Stimulated activated CD4-positive, alpha-beta T cell treated with anti-CD3 and anti-CD28 coated beads, Interleukin-12 subunit alpha, Interleukin-12 subunit beta, amount 100 ng/mL, for 4 hours (primary cell): ENCODE data around the gene ATP5F1D.
"Not testable (repeated sequence)": the region's sequence is repeated elsewhere in the genome, so short reads cannot be mapped to it uniquely, and the experiment has no call there.

Experiments used
- DNase-seq: peaks from one replicate; pipeline ENCODE4 v3.0.0-alpha.2; 2020

Gene ATP5F1D

DNA sequence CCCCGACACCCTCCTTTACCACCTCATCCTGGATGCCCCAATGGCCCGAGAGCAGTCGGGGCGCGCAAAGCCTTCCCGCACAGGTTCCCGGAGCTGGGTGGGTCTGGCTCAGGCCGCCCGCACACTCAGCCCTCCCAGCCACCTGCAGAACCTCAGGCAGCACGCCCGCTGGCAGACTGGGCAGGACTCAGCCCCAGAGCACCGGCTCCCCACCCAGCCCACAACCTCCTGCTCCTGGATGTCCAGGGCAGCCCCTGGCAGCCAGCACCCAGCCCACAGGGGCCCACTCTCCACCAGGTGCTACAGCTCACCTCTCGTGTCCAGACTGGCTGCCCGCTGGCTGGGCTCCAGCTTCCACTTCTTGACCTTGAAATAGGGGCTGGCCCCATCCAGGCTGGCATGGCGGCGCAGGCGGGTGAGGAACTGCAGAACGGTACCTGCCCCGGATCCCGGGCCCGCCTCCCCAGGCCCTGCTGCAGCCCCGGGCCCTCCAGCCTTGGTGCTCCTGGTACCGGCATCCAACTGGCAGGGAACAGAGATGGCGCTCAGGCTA, 8.4 kb upstream of the ATP5F1D start:
- no peak for DNase-seq

GRCh38 chr19:1234051-1234954, 7.2 kb upstream of the ATP5F1D start:
- no peak for DNase-seq

DNA sequence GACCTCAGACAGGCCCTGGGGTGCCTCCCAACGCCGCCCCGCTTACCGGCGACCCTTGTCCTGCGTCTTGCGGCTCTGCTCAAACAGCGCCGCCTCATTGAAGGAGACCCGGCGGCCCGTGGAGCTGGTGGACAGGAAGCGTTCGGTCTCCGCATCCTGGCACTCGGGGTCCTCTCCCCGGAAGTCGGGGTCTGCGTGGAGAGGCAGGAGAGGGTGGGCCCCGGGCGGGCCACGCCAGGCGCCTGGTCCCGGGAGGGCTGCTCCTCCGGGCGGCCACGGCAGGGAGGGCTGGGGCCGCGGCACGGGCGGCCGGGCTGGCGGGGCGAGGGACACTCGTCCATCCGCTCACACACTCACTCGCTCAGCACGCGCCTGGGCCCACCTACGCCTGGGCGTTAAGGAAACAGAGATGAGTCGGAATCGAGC, 6.6 kb upstream of the ATP5F1D start:
- DNase-seq, result no peak

DNA sequence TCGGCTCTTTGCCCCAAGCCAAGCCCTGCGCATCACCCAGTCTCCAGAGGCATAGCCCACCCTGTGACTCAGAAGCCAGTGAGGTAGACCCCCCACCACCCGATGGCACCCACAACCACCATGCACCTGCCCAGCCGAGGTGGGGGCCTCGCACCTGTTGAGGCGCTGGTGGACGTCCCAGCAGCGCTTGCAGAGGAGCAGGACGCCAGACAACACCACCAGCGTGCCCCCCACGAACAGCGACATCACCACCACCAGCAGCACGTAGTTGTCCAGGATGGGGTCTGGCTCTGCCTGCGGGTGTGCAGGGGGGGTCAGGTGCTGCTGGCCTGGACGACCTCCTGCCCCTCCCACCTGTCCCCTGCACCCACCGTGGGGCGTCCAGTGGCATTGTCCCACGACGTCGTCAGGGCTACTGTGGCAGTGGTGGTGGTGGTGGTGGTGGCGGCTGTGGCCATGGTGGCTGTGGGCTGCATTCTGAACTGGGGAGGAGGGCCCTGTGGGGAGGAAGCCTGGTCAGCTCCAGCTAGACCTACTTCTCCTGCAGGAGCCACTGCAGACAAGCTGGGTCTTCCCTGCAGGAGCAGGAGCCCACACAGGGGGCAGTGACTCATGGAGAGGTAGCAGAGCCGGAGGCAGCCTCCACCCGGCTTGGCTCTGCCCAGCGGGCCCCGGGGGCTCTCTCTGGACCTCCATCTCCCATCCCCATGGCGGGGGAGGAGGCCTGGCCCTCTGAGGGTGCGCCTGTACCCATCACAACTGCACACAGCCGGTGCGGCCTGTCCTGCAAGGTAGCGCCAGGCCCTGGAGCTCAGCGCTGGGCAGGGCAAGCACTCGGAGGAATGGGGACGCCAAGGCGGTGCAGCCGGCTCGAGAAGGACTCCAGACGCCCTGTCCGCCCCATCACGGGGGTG, 5.7 kb upstream of the ATP5F1D start:
- DNase-seq, result no peak

DNA sequence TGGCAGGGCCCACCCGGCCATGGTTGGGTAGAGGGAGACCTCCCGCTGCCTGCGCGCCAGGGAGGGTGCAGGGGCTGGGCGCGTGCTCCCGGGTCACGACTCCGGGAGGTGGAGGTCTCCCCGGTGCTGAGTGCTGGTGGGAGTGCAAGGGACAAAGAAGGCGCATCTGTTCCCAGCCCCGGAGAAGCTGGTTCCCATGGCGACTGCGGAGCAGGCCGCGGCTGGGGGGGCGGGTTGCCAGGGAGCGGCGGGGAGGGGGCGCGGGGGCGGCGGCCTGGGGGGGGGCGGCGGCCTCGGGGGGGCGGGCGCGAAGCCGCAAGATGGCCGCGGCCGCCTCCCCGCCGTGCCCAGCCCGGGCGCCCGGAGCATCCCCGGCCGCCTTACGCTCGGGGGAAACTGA, 5.0 kb upstream of the ATP5F1D start:
- DNase-seq, result no peak

DNA sequence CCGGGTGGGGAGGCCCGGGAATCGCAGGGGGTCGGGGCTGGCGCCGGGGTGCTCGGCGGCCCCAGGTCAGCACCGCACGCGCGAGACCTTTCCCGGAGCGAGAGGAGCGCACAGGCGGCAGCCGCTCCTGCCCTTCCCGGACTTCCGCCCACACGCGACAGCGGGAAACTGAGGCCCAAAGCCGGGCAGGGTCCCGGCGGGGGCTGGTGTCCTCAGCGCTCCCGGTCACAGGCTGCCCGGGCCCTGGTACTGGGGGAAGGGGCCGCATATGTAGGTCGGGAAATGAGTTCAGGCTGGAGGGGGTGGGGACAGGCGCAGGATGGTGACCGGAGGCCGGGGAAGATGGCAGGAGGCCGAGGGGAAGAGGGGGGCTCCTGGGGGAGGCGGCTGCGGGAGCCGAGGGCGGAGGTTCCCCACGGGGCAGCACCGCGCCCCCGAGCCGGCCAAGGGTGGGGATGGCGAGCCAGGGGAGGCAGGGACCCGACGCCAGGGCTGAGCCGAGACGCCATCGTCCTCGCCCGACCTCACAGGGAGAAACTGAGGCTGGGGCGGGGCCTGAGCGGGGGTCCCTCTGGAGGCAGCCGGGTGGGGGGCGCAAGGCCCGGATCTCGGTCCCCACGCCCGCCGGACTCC, 4.4 kb upstream of the ATP5F1D start:
- DNase-seq, result no peak

DNA sequence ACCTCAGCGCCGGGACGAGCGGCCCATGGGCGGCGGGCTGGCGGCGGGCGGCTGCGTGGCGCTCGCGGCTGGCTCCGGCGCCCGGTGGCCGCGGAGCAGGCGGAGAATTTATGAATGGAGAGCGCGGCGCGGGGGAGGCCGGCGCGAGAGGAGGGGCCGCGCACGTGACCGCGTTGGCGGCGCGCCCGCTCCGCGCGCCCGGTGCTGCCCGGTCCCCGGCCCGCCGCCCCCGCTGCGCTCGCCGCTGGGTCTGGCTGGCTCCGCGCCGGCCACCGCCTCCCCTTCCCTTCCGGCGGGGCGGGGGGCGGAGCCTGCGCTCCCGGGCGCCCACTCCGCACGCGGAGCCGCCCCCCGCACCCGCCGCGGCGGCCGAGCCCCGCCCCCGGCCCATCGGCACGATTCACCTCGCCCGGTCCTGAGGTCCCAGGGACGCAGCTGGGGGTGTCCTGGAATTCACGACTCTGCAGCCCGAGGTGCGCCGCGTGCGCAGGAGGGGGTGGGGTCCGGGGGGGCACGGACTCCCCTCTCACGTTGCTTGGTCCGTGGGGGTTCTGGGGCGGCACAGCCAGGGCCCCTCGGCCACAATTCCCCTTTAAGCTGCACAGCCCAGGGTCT, 3.7 kb upstream of the ATP5F1D start, which contains the start of gene CBARP:
CBARP (minus strand) TSS at position 252 of the 615 bp plus-strand sequence. CDS start 1,905 bp downstream, outside the sequence.
- peak; percentile 44 for DNase-seq

DNA sequence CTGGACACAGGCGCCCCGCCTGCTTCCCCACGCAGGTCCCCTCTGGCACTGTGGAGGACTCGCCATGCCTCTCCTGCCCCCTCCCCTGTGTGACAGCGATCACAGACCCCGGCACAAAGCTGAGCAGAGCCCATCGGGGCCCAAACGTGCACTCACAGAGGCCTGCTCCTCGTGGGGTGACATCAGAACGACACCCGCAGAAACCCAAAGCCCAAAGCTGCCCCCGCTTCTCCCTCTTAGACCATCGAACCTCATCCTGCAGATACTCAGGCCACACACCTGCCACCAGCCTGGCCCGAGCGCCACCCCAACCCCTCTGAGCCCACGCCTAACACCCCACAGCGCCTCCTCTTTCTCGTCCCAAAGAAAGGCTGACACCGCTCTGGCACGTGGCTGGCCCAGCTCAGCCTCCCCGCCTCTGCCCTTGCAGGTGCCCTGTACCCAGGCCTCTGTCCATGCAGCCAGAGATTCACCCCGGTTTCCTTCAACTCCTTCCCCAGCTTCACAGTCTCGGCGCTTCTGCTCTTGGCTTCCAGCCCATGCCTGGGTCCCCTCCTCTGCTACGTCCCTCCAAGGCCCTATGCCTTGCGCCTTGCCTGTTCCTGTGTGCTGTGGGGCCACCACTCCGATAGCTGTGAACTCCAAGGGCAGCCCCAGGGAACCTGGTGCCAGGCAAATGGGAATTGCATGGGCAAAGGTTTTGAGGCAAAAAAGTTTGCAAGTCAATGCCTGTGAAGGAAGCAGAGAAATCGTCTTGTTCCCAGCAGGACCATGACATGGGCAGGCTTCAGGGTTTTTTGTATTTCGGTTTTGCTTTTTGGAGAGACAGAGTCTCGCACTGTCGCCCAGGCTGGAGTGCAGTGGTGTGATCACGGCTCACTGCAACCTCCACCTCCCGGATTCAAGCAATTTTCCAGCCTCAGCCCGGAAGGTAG, 2.9 kb upstream of the ATP5F1D start:
- DNase-seq, result no peak

DNA sequence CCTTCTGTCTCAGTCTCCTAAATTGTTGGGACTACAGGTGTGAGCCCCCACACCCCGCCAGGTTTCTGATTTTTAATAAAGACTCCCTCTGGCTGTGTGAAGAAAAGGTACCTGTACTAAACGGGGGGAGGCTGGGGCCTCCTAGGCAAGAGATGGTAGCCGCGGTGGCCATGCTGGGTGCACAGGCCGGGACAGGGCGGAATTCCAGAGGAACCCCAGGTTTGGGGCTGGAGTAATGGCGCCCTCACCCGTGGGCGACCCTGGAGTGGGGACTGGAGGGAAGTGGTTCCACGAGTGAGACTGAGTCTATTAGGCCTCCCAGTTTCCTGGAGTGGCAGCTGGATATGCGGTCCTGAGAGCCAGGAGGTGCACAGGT, 2.1 kb upstream of the ATP5F1D start:
- no peak for DNase-seq

DNA sequence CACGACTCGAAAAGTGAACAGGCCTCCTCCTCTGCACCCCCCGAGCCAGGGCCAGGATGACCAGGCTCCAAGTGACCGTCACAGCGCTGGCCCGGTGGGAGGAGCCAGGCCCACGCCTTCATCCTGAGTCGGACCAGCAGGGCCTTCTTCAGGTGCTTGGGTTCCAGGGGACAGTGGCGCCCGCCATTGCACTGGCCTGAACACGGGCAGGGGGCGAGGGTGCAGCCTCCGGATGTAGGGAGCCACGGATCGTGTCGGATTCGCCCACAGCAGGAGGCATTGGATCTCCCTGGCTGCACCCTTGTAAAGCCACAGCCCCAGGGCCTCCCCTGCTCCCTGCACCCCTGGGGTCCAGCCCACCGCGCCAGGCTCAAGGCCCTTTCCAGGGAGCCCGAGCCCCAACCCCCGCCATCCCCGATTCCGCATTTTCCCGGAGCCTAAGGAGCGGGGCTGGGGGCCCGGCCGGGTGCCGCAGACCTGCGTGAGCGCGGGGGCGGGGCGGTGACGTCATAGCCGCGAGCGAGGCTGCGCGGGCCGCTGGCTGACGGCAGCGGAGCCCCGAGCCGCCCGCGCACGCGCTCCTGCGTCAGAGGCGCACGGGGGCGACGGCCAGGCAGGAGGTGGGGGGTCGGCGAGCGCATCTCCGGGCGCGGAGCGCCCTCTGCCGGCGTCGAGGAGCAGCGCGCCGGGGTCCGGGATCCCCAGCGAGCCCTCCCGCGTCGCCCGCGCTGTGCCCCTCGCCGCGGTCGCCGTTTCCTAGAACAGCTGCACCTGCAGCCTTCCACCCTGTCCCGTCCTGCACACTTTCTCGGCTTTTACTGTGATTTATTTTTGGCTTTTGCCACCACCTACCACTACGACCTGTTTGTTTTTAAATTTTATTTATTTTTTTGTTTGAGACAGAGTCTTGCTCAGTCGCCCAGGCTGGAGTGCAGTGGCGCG, 1.5 kb upstream of the ATP5F1D start:
- DNase-seq, result peak; percentile 94

- no peak for DNase-seq
Observed at GRCh38 chr19:1240925-1241324, 626 bp upstream of the ATP5F1D start.

DNA sequence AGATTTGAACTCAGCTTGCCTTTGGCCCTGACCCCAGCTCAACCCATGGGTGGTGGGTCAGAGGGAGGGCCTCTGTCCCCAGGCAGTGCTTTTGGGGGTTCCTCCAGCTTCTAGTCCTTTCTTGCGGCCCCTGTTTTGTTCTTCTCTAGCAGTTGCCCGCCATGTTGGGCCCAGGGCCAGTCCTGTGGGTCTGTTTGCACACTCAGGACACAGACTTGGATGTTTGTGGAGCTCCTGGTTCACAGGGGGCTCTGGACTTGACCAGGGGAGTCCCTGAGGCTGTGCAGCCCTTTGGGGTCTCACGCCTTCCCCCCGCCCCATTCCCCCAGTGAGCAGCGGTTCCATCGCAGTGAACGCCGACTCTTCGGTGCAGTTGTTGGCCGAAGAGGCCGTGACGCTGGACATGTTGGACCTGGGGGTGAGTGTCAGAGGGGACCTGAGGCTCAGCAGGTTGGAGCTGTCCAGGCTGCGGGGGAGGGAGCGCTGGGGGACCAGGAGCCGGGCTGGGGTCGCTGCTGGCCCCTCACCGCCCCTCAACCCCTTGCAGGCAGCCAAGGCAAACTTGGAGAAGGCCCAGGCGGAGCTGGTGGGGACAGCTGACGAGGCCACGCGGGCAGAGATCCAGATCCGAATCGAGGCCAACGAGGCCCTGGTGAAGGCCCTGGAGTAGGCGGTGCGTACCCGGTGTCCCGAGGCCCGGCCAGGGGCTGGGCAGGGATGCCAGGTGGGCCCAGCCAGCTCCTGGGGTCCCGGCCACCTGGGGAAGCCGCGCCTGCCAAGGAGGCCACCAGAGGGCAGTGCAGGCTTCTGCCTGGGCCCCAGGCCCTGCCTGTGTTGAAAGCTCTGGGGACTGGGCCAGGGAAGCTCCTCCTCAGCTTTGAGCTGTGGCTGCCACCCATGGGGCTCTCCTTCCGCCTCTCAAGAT, 2.5 kb downstream of the ATP5F1D start:
- DNase-seq, result peak; percentile 83

DNA sequence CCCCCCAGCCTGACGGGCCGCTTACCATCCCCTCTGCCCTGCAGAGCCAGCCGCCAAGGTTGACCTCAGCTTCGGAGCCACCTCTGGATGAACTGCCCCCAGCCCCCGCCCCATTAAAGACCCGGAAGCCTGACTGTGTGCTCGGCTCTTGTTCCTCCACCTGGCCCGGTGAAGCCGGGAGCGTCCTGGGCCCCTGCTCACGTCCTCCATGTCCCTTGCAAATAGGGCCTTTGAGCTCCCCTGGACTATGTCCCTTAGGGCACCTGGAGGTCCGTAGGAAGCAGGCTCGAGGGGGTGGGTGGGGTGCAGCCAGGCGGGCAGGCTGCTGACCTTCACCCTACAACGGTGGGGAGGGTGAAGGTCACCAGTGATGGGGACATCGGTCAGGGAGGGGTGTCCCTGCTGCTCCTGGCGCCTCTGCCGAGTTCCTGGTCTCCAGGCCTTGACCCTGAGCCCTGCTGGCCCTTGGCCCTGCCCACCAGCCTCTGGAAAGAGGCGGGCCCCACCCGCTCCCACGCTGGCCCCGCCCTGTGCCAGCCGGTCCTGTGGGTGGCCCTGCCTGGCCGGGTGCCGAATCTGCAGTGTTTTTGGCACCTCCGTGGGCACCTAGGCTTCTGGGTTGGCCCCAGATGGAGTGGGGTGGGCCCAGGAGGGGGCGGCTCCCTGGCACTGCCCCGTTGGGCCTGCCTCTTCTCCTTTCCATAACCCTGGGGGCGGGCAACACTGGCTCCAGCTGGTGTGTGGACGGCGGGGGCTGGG, 3.3 kb downstream of the ATP5F1D start:
- DNase-seq, result no peak

GRCh38 chr19:1245494-1246264, 4.1 kb downstream of the ATP5F1D start:
- DNase-seq, result no peak

GRCh38 chr19:1246265-1247087, 4.9 kb downstream of the ATP5F1D start:
- not testable (repeated sequence) for DNase-seq

DNA sequence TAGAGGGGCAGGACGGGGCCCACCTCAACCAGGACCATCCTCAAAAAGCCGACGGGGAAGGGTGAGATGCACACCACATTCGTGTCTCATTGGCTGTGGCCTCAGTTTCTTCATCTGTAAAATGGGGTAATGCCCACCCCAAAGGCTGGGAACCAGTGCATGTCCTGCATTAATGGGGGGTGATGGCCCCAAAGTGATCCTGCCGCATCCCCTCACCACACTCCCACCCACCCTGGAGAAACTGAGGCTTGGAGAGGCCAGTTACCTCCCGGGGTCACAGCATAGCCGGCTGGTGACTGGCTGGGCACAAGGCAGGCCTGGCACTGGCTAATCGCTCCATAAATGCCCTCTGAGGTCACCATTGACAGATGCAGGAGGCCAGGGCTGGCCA, 6.2 kb downstream of the ATP5F1D start:
- no peak for DNase-seq
